PC-9 (cell line): ENCODE data around the gene PHLPP1. TPM values are rescaled to one million over a fixed set of nuclear protein-coding genes. Genes with fewer than 3 reads are reported as not detected.

Source experiments
- BruUV-seq: library from RNA; stranded (reverse); fragments of 400-500 nt; replicated peaks from 2 replicates; lab custom pipeline; 2021; lab: Mats Ljungman, UMichigan
- CTCF ChIA-PET: fragments of 300-600 bp; sonication (Branson Sonifier 250); formaldehyde crosslinking; loops from one replicate; lab custom pipeline; 2022; ENCODE audit warnings: antibody characterized with exemption; lab: Charles Lee
- POLR2A ChIA-PET: fragments of 300-600 bp; sonication (Branson Sonifier 250); formaldehyde crosslinking; loops from one replicate; lab custom pipeline; 2022; ENCODE audit warnings: antibody characterized with exemption; ENCODE audit not compliant: unreplicated experiment; lab: Charles Lee
- DNase-seq, 2 experiments: peaks; one replicate each; pipeline versions ENCODE4 v3.0.0 to v3.0.0-alpha.2; 2015 to 2022; ENCODE audit warnings: mixed read lengths in 1 of 2
- H2AFZ ChIP-seq: fragments of 200-600 bp; sonication (generic); 2 replicates; pipeline ENCODE4 v1.8.1; 2017; ENCODE audit warnings: antibody characterized with exemption
- H3F3A ChIP-seq: fragments of 200-600 bp; sonication (generic); 2 replicates; pipeline ENCODE4 v1.8.1; 2017; ENCODE audit warnings: antibody characterized with exemption, mild to moderate bottlenecking, low read depth; ENCODE audit not compliant: insufficient read depth
- H3K27ac ChIP-seq: fragments of 200-600 bp; sonication (generic); 2 replicates; pipeline ENCODE4 v1.6.1; 2016; ENCODE audit warnings: mixed run types
- H3K27me3 ChIP-seq: fragments of 200-600 bp; sonication (generic); 2 replicates; pipeline ENCODE4 v1.6.1; 2016; ENCODE audit warnings: low read depth, mixed run types; ENCODE audit not compliant: insufficient read depth
- H3K36me3 ChIP-seq: fragments of 200-600 bp; sonication (generic); 2 replicates; pipeline ENCODE4 v1.6.1; 2016; ENCODE audit warnings: low read depth, mixed run types
- H3K4me1 ChIP-seq: fragments of 200-600 bp; sonication (generic); replicated peaks from 2 replicates; pipeline ENCODE4 v1.6.1; 2016; ENCODE audit warnings: mixed run types; ENCODE audit not compliant: insufficient read depth
- H3K4me2 ChIP-seq: fragments of 200-600 bp; sonication (generic); 2 replicates; pipeline ENCODE4 v1.6.1; 2017; ENCODE audit warnings: mixed run types
- H3K4me3 ChIP-seq: fragments of 200-600 bp; sonication (generic); 2 replicates; pipeline ENCODE4 v1.6.1; 2016; ENCODE audit warnings: mixed run types
- H3K79me2 ChIP-seq: fragments of 200-600 bp; sonication (generic); 2 replicates; pipeline ENCODE4 v1.6.1; 2017; ENCODE audit warnings: low read depth, mixed run types
- H3K9me2 ChIP-seq: fragments of 200-600 bp; sonication (generic); 2 replicates; pipeline ENCODE4 v1.8.1; 2017; ENCODE audit warnings: mild to moderate bottlenecking; ENCODE audit not compliant: insufficient read depth
- H3K9me3 ChIP-seq: fragments of 200-600 bp; sonication (generic); 2 replicates; pipeline ENCODE4 v1.8.1; 2016; ENCODE audit warnings: low read depth; ENCODE audit not compliant: insufficient read depth
- H4K20me1 ChIP-seq: fragments of 200-600 bp; sonication (generic); 2 replicates; pipeline ENCODE4 v1.8.1; 2017; ENCODE audit not compliant: insufficient read depth
- EZH2 ChIP-seq: fragments of 200-600 bp; sonication (generic); IDR thresholded peaks from 2 replicates; pipeline ENCODE4 v1.8.0; 2017; ENCODE audit warnings: antibody characterized with exemption, low read depth
- intact Hi-C: fragments of 100-400 bp; cut with micrococcal nuclease; formaldehyde crosslinking; loops from one replicate; pipeline ENCODE4 v1.10.0; 2022; ENCODE audit not compliant: unreplicated experiment
- total RNA-seq: library from RNA; stranded (reverse); gene quantifications from 2 replicates; pipeline ENCODE4 v1.2.3, GENCODE V29; 2021
- TF ChIP-seq, protein P1 (sequence below): fragments of 200-600 bp; sonication (generic); conservative IDR thresholded peaks from 2 replicates; pipeline ENCODE4 v1.6.1; 2017; ENCODE audit warnings: mixed run types, antibody characterized with exemption, mild to moderate bottlenecking, moderate library complexity

The PHLPP1 gene
- total RNA-seq, 1 experiment from 2014 or later, result 21.1 TPM

DNA sequence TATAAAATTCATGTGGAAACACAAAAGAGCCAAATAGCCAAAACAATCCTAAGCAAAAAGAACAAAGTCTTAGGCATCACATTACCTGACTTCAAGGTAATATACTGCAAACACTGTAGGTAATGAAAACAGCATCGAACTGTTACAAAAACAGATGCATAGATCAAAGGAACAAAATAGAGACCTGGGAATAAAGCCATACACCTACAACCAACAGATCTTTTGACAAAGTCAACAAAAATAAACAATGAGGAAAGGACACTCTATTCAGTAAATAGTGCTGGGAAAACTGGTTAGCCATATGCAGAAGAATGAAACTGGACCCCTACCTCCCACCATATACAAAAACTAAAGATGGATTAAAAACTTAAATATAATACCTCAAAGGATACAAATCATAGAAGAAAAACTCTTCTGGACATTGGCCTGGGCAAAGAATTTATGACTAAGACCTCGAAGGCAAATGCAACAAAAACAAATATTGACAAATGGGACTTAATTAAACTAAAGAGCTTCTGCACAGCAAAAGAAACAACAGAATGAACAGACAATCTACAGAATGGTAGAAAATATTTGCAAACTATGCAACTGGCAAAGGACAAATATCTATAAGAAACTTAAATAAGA is 218.0 kb downstream of the PHLPP1 start:
- TF ChIP-seq EZH2, result no peak
- TF ChIP-seq, protein P1, sequence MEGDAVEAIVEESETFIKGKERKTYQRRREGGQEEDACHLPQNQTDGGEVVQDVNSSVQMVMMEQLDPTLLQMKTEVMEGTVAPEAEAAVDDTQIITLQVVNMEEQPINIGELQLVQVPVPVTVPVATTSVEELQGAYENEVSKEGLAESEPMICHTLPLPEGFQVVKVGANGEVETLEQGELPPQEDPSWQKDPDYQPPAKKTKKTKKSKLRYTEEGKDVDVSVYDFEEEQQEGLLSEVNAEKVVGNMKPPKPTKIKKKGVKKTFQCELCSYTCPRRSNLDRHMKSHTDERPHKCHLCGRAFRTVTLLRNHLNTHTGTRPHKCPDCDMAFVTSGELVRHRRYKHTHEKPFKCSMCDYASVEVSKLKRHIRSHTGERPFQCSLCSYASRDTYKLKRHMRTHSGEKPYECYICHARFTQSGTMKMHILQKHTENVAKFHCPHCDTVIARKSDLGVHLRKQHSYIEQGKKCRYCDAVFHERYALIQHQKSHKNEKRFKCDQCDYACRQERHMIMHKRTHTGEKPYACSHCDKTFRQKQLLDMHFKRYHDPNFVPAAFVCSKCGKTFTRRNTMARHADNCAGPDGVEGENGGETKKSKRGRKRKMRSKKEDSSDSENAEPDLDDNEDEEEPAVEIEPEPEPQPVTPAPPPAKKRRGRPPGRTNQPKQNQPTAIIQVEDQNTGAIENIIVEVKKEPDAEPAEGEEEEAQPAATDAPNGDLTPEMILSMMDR, result no peak
- BruUV-seq, result no TSS peak
- Histone ChIP-seq H4K20me1 (no peaks in the 10 kb centered on the region), H3K9me3 (no peaks in the 10 kb centered on the region; the same call in 1 of the 2 replicates), H3K27me3 (no peaks in the 10 kb centered on the region), H3K27ac (no peak overlapping the region), H3F3A (no peaks in the 10 kb centered on the region), H3K4me2 (no peak overlapping the region), H3K79me2 (no peaks in the 10 kb centered on the region), H3K4me1 (peaks cover 7% of the 10 kb centered on the region; the same call in 1 of the 2 replicates), H3K36me3 (no peaks in the 10 kb centered on the region), H2AFZ (no peak overlapping the region), H3K9me2 (no peaks in the 10 kb centered on the region; the same call in 1 of the 2 replicates), H3K4me3 (no peak overlapping the region)
- CTCF ChIA-PET, result no interaction called here
- POLR2A ChIA-PET, result no interaction called here
- DNase-seq, result no peak
- intact Hi-C loops, result no loop called here

DNA sequence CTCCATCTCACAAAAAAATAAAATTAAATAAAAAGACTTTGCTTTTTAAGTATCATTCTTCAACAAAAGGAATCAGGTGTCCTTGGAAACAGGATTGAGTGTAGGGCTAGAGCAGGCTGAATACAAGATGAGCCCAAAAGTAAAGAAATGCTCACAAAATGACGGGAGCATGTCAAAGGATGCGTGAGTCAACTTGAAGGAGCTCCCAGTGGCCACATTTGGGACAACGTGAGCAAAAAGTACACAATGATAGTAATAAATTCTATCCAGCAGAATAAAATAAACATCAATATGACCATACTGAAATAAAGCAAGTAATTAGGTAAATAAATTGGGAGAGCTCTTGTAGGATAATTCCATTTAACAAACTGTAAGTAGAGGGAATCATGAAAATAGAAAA is 220.7 kb downstream of the PHLPP1 start:
- H3K27ac ChIP-seq, result no peak overlapping the region
- TF ChIP-seq, protein P1, result no peak
- no peak for TF ChIP-seq EZH2
- H3K27me3 ChIP-seq, result no peaks in the 10 kb centered on the region
- intact Hi-C loops, result no loop called here
- H3K4me2 ChIP-seq, result no peak overlapping the region
- no peaks in the 10 kb centered on the region for H3F3A ChIP-seq
- no peak overlapping the region for H2AFZ ChIP-seq
- no peaks in the 10 kb centered on the region for H3K36me3 ChIP-seq
- ChIA-PET POLR2A (no interaction called here), CTCF (no interaction called here)
- no peaks in the 10 kb centered on the region for H3K9me3 ChIP-seq
- H3K4me1 ChIP-seq, result peaks cover 7% of the 10 kb centered on the region; the same call in 1 of the 2 replicates
- no TSS peak for BruUV-seq
- H3K9me2 ChIP-seq, result no peaks in the 10 kb centered on the region; the same call in 1 of the 2 replicates
- H4K20me1 ChIP-seq, result no peaks in the 10 kb centered on the region
- no peak for DNase-seq
- no peak overlapping the region for H3K4me3 ChIP-seq
- no peaks in the 10 kb centered on the region for H3K79me2 ChIP-seq

DNA sequence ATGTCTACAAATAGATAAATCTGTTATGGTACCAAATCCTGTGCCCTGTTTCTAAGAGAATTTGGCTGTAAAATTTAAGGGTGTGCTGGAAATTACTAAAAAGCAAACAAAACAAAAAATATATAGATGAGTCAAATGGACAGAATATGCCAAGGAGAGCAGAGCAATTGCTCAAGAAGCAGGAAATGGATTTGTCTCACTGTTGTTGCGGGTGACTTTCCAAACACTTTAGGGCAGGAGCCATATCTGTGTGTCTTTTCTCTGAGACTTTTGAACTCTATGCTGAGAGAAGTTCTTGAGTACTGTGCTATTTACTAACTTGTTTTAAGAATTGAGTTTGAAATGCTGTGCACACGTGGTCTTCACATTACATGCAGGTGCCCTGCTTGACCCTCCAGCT is 221.7 kb downstream of the PHLPP1 start:
- Histone ChIP-seq H4K20me1 (no peaks in the 10 kb centered on the region), H3K4me3 (no peak overlapping the region), H3K79me2 (no peaks in the 10 kb centered on the region), H3K9me3 (no peaks in the 10 kb centered on the region), H3K36me3 (no peaks in the 10 kb centered on the region; the same call in 1 of the 2 replicates), H3F3A (no peaks in the 10 kb centered on the region), H3K27ac (no peak overlapping the region), H3K4me1 (peaks cover 7% of the 10 kb centered on the region; the same call in 1 of the 2 replicates), H2AFZ (no peak overlapping the region), H3K9me2 (no peaks in the 10 kb centered on the region; the same call in 1 of the 2 replicates), H3K4me2 (no peak overlapping the region), H3K27me3 (no peaks in the 10 kb centered on the region)
- DNase-seq, result no peak
- TF ChIP-seq, protein P1, result no peak
- no peak for TF ChIP-seq EZH2
- intact Hi-C loops, result no loop called here
- CTCF ChIA-PET, result no interaction called here
- POLR2A ChIA-PET, result no interaction called here
- no TSS peak for BruUV-seq
